ENCODE results near the gene RAD51AP2. TPM values are rescaled to one million over a fixed set of nuclear protein-coding genes. Genes with fewer than 3 reads are reported as not detected.

Gene RAD51AP2
- total and polyA plus RNA-seq, 11 donors: 0.07 to 0.19 (median 0.16) TPM; not detected in 2

- Histone ChIP-seq H3K4me1 (peaks cover 0 to 14% (median 0%) of the 10 kb centered on the region in 12 donors), H3K36me3 (no peaks in the 10 kb centered on the region), H3K4me3 (no peak overlapping the region), H3K27me3 (peaks cover 0 to 17% (median 0%) of the 10 kb centered on the region in 9 donors), H3K27ac (no peak overlapping the region), H3K9me3 (no peaks in the 10 kb centered on the region)
- intact Hi-C loops (cut with DNase I): no loop called here
- DNase-seq: no peak
- WGBS, 4 donors: 85 to 90% (median 89%) methylated on average over 6 of the region's 6 CpGs
- no peak for ATAC-seq
- TF ChIP-seq CTCF (IDR thresholded peaks at IDR 0.05): no peak
- no peak for TF ChIP-seq POLR2A (IDR thresholded peaks at IDR 0.05)
These were observed 4.1 kb upstream of the RAD51AP2 start for GRCh38 chr2:17522303-17522702.

GRCh38 chr2:17521621-17522020, 3.4 kb upstream of the RAD51AP2 start:
- H3K9me3 ChIP-seq: no peaks in the 10 kb centered on the region
- H3K4me3 ChIP-seq: no peak overlapping the region
- ATAC-seq: no peak
- WGBS, 4 donors: 86 to 95% (median 88%) methylated on average over 2 of the region's 2 CpGs
- peaks cover 0 to 14% (median 0%) of the 10 kb centered on the region in 12 donors for H3K4me1 ChIP-seq
- no peak for TF ChIP-seq POLR2A (IDR thresholded peaks at IDR 0.05)
- no peak for TF ChIP-seq CTCF (IDR thresholded peaks at IDR 0.05)
- H3K27me3 ChIP-seq: peaks cover 0 to 21% (median 0%) of the 10 kb centered on the region in 9 donors
- no peak overlapping the region for H3K27ac ChIP-seq
- DNase-seq: no peak
- intact Hi-C loops (cut with DNase I): loop anchor here in 1 of 10 donors (2.0 kb wide), 1 partner anchor 15 kb away; no protein-coding TSS in a partner anchor
- no peaks in the 10 kb centered on the region for H3K36me3 ChIP-seq

GRCh38 chr2:17520761-17521160, 2.5 kb upstream of the RAD51AP2 start:
- intact Hi-C loops (cut with DNase I): loop anchor here in 1 of 10 donors (2.0 kb wide), 1 partner anchor 16 kb away; no protein-coding TSS in a partner anchor
- DNase-seq (no peak), ATAC-seq (no peak)
- TF ChIP-seq POLR2A (IDR thresholded peaks at IDR 0.05): no peak
- no peak for TF ChIP-seq CTCF (IDR thresholded peaks at IDR 0.05)
- Histone ChIP-seq H3K27me3 (peaks cover 0 to 21% (median 0%) of the 10 kb centered on the region in 9 donors), H3K36me3 (no peaks in the 10 kb centered on the region), H3K9me3 (no peaks in the 10 kb centered on the region), H3K4me1 (peaks cover 0 to 14% (median 0%) of the 10 kb centered on the region in 12 donors), H3K4me3 (no peak overlapping the region), H3K27ac (no peak overlapping the region)
- WGBS, 4 donors: 65 to 82% (median 72%) methylated on average over 2 of the region's 2 CpGs

- no peak for DNase-seq
- no peak for ATAC-seq
- intact Hi-C loops (cut with DNase I): loop anchor here in 1 of 10 donors (2.0 kb wide), 1 partner anchor 19 kb away; no protein-coding TSS in a partner anchor
- Histone ChIP-seq H3K4me1 (peaks cover 0 to 14% (median 0%) of the 10 kb centered on the region in 12 donors), H3K4me3 (no peak overlapping the region), H3K27me3 (peaks cover 0 to 21% (median 0%) of the 10 kb centered on the region in 9 donors), H3K9me3 (no peaks in the 10 kb centered on the region), H3K27ac (peak overlapping the region in 1 of 12 donors; percentile 79), H3K36me3 (no peaks in the 10 kb centered on the region)
- TF ChIP-seq POLR2A (IDR thresholded peaks at IDR 0.05) (no peak), CTCF (IDR thresholded peaks at IDR 0.05) (no peak)
These were observed 1.2 kb upstream of the RAD51AP2 start for GRCh38 chr2:17519486-17519885.

Measured in heart left ventricle (tissue), 16 donors.